IMR-90 (cell line): ENCODE data around the gene MICOS13.

Experiments used
- CEBPB ChIP-seq: IDR thresholded peaks from 2 replicates; pipeline ENCODE4 v1.6.1; 2012; ENCODE audit warnings: low read depth, low read length, improper control_type of control experiment
- POLR2A ChIP-seq: IDR thresholded peaks from 2 replicates; pipeline ENCODE4 v1.6.1; 2012; ENCODE audit warnings: mild to moderate bottlenecking, low read depth, low read length

DNA sequence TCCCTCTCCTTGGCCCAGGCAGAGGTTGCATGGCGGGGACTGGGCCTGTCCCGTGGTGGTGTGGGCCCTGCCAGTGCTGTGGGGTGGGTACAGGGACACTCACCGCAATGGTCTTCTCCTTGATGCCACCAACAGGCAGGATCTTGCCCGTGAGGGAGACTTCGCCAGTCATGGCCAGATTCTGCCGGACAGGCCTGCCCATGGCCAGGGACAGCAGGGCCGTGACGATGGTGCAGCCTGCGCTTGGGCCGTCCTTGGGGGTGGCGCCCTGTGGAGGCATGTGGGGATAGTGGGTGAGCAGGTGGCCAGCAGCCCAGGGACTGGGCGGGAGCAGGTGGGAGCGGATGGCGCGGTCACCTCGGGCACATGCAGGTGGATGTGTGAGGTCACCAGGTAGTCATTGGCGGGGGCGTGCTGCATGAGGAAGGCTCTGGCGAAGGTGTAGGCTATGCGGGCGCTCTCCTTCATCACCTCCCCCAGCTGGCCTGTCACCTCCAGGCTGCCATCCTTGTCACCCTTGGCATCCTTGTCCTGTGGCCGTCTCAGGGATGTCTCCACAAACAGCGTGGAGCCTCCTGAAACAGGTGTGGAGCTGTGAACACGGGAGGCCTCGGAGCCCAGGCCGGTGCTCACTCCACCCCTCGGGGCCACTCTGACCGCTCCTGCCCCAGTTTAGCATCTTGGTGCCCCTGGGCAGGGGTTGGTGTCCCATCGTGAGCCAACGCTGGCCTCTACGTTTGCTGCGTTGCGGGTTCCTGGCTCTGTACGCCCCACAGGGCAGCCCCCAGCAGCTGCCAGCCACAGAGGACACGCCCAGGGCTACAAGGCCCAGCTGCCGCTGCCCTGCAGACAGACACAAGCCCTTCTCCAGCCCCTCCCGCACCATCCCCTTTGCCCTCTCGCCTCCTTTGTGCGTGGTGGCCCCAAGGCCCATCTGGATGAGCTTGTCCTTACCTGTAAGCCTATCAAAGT lies 13.2 kb upstream of the MICOS13 start:
- TF ChIP-seq CEBPB, result no peak
- TF ChIP-seq POLR2A, result no peak
